ENCODE results near the gene ZRANB1.

ZRANB1 gene

GRCh38 chr10:124944982-124945381 is 3.1 kb downstream of the ZRANB1 start:
- TF ChIP-seq CTCF (IDR thresholded peaks at IDR 0.05; ENCODE audit: extremely low read depth, insufficient read depth, missing control alignments): no peak
- in situ Hi-C loops (cut with MboI; ENCODE audit: low pct_unique_long_range_greater_than_20kb, low sequenced_read_pairs, unreplicated experiment): no loop called here
- DNase-seq (ENCODE audit: low spot score): no peak

GRCh38 chr10:124946945-124947344 is 5.0 kb downstream of the ZRANB1 start:
- DNase-seq (ENCODE audit: low spot score): no peak
- no peak for TF ChIP-seq CTCF (IDR thresholded peaks at IDR 0.05; ENCODE audit: extremely low read depth, insufficient read depth, missing control alignments)
- in situ Hi-C loops (cut with MboI; ENCODE audit: low pct_unique_long_range_greater_than_20kb, low sequenced_read_pairs, unreplicated experiment): no loop called here

- in situ Hi-C loops (cut with MboI; ENCODE audit: low pct_unique_long_range_greater_than_20kb, low sequenced_read_pairs, unreplicated experiment): no loop called here
- DNase-seq (ENCODE audit: low spot score): no peak
- TF ChIP-seq CTCF (IDR thresholded peaks at IDR 0.05; ENCODE audit: extremely low read depth, insufficient read depth, missing control alignments): no peak
These were observed 7.6 kb downstream of the ZRANB1 start for GRCh38 chr10:124949543-124949942.

GRCh38 chr10:124952123-124952522 is 10.2 kb downstream of the ZRANB1 start:
- in situ Hi-C loops (cut with MboI; ENCODE audit: low pct_unique_long_range_greater_than_20kb, low sequenced_read_pairs, unreplicated experiment): no loop called here
- no peak for DNase-seq (ENCODE audit: low spot score)
- TF ChIP-seq CTCF (IDR thresholded peaks at IDR 0.05; ENCODE audit: extremely low read depth, insufficient read depth, missing control alignments): no peak

GRCh38 chr10:124953421-124953820 is 11.5 kb downstream of the ZRANB1 start:
- in situ Hi-C loops (cut with MboI; ENCODE audit: low pct_unique_long_range_greater_than_20kb, low sequenced_read_pairs, unreplicated experiment): no loop called here
- no peak for DNase-seq (ENCODE audit: low spot score)
- TF ChIP-seq CTCF (IDR thresholded peaks at IDR 0.05; ENCODE audit: extremely low read depth, insufficient read depth, missing control alignments): no peak

- in situ Hi-C loops (cut with MboI; ENCODE audit: low pct_unique_long_range_greater_than_20kb, low sequenced_read_pairs, unreplicated experiment): no loop called here
- no peak for TF ChIP-seq CTCF (IDR thresholded peaks at IDR 0.05; ENCODE audit: extremely low read depth, insufficient read depth, missing control alignments)
- DNase-seq (ENCODE audit: low spot score): no peak
These were observed 13.3 kb downstream of the ZRANB1 start for GRCh38 chr10:124955243-124955642.

- DNase-seq (ENCODE audit: low spot score): no peak
- in situ Hi-C loops (cut with MboI; ENCODE audit: low pct_unique_long_range_greater_than_20kb, low sequenced_read_pairs, unreplicated experiment): no loop called here
- no peak for TF ChIP-seq CTCF (IDR thresholded peaks at IDR 0.05; ENCODE audit: extremely low read depth, insufficient read depth, missing control alignments)
These were observed 13.9 kb downstream of the ZRANB1 start for GRCh38 chr10:124955868-124956267.

Data from GM13977 (cell line).